ENCODE results near the gene SFMBT2. TPM values are rescaled to one million over a fixed set of nuclear protein-coding genes. Genes with fewer than 3 reads are reported as not detected.

SFMBT2 gene
- total RNA-seq, 1 experiment from 2014 or later = 1.3 TPM

- Histone ChIP-seq H3K4me3 (ENCODE audit: low read depth in 2 of 2, low read length in 2 of 2) (no peak overlapping the region), H3K27me3 (ENCODE audit: control insufficient read depth, insufficient read depth, low read length) (no peaks in the 10 kb centered on the region), H3K36me3 (ENCODE audit: control insufficient read depth, insufficient read depth, low read length) (no peaks in the 10 kb centered on the region), H3K4me1 (ENCODE audit: control insufficient read depth, insufficient read depth, low read length) (no peaks in the 10 kb centered on the region), H3K9me3 (ENCODE audit: control insufficient read depth, insufficient read depth, low read depth, low read length) (no peaks in the 10 kb centered on the region), H3K27ac (ENCODE audit: low read length) (no peak overlapping the region)
- intact Hi-C loops (cut with micrococcal nuclease; ENCODE audit: unreplicated experiment) (no loop called here), in situ Hi-C loops (cut with HindIII; ENCODE audit: low pct_unique_long_range_greater_than_20kb, low sequenced_read_pairs) (no loop called here)
- no peak for ATAC-seq
- TF ChIP-seq, protein P1, sequence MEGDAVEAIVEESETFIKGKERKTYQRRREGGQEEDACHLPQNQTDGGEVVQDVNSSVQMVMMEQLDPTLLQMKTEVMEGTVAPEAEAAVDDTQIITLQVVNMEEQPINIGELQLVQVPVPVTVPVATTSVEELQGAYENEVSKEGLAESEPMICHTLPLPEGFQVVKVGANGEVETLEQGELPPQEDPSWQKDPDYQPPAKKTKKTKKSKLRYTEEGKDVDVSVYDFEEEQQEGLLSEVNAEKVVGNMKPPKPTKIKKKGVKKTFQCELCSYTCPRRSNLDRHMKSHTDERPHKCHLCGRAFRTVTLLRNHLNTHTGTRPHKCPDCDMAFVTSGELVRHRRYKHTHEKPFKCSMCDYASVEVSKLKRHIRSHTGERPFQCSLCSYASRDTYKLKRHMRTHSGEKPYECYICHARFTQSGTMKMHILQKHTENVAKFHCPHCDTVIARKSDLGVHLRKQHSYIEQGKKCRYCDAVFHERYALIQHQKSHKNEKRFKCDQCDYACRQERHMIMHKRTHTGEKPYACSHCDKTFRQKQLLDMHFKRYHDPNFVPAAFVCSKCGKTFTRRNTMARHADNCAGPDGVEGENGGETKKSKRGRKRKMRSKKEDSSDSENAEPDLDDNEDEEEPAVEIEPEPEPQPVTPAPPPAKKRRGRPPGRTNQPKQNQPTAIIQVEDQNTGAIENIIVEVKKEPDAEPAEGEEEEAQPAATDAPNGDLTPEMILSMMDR (IDR thresholded peaks at IDR 0.05) = no peak
- TF ChIP-seq, protein P2, sequence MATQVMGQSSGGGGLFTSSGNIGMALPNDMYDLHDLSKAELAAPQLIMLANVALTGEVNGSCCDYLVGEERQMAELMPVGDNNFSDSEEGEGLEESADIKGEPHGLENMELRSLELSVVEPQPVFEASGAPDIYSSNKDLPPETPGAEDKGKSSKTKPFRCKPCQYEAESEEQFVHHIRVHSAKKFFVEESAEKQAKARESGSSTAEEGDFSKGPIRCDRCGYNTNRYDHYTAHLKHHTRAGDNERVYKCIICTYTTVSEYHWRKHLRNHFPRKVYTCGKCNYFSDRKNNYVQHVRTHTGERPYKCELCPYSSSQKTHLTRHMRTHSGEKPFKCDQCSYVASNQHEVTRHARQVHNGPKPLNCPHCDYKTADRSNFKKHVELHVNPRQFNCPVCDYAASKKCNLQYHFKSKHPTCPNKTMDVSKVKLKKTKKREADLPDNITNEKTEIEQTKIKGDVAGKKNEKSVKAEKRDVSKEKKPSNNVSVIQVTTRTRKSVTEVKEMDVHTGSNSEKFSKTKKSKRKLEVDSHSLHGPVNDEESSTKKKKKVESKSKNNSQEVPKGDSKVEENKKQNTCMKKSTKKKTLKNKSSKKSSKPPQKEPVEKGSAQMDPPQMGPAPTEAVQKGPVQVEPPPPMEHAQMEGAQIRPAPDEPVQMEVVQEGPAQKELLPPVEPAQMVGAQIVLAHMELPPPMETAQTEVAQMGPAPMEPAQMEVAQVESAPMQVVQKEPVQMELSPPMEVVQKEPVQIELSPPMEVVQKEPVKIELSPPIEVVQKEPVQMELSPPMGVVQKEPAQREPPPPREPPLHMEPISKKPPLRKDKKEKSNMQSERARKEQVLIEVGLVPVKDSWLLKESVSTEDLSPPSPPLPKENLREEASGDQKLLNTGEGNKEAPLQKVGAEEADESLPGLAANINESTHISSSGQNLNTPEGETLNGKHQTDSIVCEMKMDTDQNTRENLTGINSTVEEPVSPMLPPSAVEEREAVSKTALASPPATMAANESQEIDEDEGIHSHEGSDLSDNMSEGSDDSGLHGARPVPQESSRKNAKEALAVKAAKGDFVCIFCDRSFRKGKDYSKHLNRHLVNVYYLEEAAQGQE (IDR thresholded peaks at IDR 0.05; ENCODE audit: insufficient read depth in 1 of 2, low read depth in 2 of 2, low read length in 1 of 2) = no peak
- TF ChIP-seq TCF7L2 (IDR thresholded peaks at IDR 0.05; ENCODE audit: low read depth, low read length) (no peak), SIN3A (IDR thresholded peaks at IDR 0.05; ENCODE audit: borderline replicate concordance, insufficient read depth, low read depth, low read length) (no peak), POLR2AphosphoS5 (IDR thresholded peaks at IDR 0.05; ENCODE audit: low read depth, low read length) (no peak)
- DNase-seq (ENCODE audit: low read depth, low spot score) = no peak
- ChIA-PET POLR2A (interaction anchor here (0.6 kb wide), 1 partner anchor 35 kb away, joined by 3 read pairs; no protein-coding TSS in a partner anchor), CTCF (no interaction called here)
- no TSS peak for BruUV-seq (replicated peaks)
These were observed 175.5 kb downstream of the SFMBT2 start for GRCh38 chr10:7235376-7235775.

DNA sequence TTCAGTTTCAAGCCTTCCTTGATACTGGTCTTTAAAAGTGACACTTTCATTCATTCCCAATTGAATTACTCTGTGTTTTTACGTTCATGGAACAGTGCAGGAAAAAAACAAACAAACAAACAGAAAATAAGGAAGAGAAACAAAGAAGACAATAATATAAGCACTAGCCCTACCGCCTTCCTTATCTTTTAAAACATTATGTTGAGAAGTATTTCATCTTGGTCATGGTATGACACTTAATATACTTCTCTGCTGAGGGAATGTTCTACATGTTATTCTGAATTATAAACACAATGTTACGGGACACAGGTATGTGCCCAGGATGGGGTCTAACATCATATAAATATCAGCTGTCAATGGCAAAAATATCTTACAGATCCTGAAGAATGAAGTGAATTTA, 176.7 kb downstream of the SFMBT2 start:
- ATAC-seq (no peak), DNase-seq (ENCODE audit: low read depth, low spot score) (no peak)
- BruUV-seq (replicated peaks) = no TSS peak
- TF ChIP-seq SIN3A (IDR thresholded peaks at IDR 0.05; ENCODE audit: borderline replicate concordance, insufficient read depth, low read depth, low read length) (no peak), POLR2AphosphoS5 (IDR thresholded peaks at IDR 0.05; ENCODE audit: low read depth, low read length) (no peak), TCF7L2 (IDR thresholded peaks at IDR 0.05; ENCODE audit: low read depth, low read length) (no peak)
- TF ChIP-seq, protein P1 (IDR thresholded peaks at IDR 0.05) = no peak
- TF ChIP-seq, protein P2 (IDR thresholded peaks at IDR 0.05; ENCODE audit: insufficient read depth in 1 of 2, low read depth in 2 of 2, low read length in 1 of 2) = no peak
- ChIA-PET POLR2A (no interaction called here), CTCF (no interaction called here)
- H3K27me3 ChIP-seq (ENCODE audit: control insufficient read depth, insufficient read depth, low read length) = no peaks in the 10 kb centered on the region
- H3K9me3 ChIP-seq (ENCODE audit: control insufficient read depth, insufficient read depth, low read depth, low read length) = no peaks in the 10 kb centered on the region
- H3K4me3 ChIP-seq (ENCODE audit: low read depth in 2 of 2, low read length in 2 of 2) = no peak overlapping the region
- H3K4me1 ChIP-seq (ENCODE audit: control insufficient read depth, insufficient read depth, low read length) = no peaks in the 10 kb centered on the region
- intact Hi-C loops (cut with micrococcal nuclease; ENCODE audit: unreplicated experiment) = no loop called here
- H3K27ac ChIP-seq (ENCODE audit: low read length) = no peak overlapping the region
- in situ Hi-C loops (cut with HindIII; ENCODE audit: low pct_unique_long_range_greater_than_20kb, low sequenced_read_pairs) = no loop called here
- no peaks in the 10 kb centered on the region for H3K36me3 ChIP-seq (ENCODE audit: control insufficient read depth, insufficient read depth, low read length)

Data from Panc1 (cell line).